Liver (tissue), 9 donors: Measurements from ENCODE around the gene CFAP97D1. TPM values are rescaled to one million over a fixed set of nuclear protein-coding genes. Genes with fewer than 3 reads are reported as not detected.

Experiments used
- DNase-seq: peaks from one replicate; pipeline ENCODE4 v3.0.0-alpha.2; 2017; ENCODE audit warnings: low spot score
- H3K27ac ChIP-seq, 2 donors: one replicate each; pipeline ENCODE4 v1.7.0; 2013; ENCODE audit warnings: inconsistent platforms in 2 of 2, low read length in 2 of 2, control low read depth in 1 of 2, low read depth in 1 of 2, mild to moderate bottlenecking in 1 of 2
- H3K27me3 ChIP-seq, 4 donors: one replicate each; pipeline versions ENCODE4 v1.6.1 to v1.7.0; 2013; ENCODE audit warnings: low read length in 3 of 4, inconsistent platforms in 1 of 4, mild to moderate bottlenecking in 1 of 4, moderate library complexity in 1 of 4; ENCODE audit not compliant: control insufficient read depth in 4 of 4, insufficient read depth in 4 of 4
- H3K36me3 ChIP-seq, 4 donors: one replicate each; pipeline versions ENCODE4 v1.6.1 to v1.7.0; 2013; ENCODE audit warnings: low read length in 3 of 4, mild to moderate bottlenecking in 3 of 4, low read depth in 1 of 4, moderate library complexity in 1 of 4; ENCODE audit not compliant: control insufficient read depth in 4 of 4, insufficient read depth in 3 of 4
- H3K4me1 ChIP-seq, 4 donors: one replicate each; pipeline versions ENCODE4 v1.6.1 to v1.7.0; 2013; ENCODE audit warnings: low read length in 3 of 4, mild to moderate bottlenecking in 3 of 4, moderate library complexity in 1 of 4; ENCODE audit not compliant: control insufficient read depth in 4 of 4, insufficient read depth in 4 of 4
- H3K4me3 ChIP-seq, 3 donors: one replicate each; pipeline versions ENCODE4 v1.6.1 to v1.7.0; 2013; ENCODE audit warnings: low read length in 3 of 3, control low read depth in 1 of 3, low read depth in 1 of 3, mild to moderate bottlenecking in 1 of 3
- H3K9ac ChIP-seq, 2 donors: one replicate each; pipeline ENCODE4 v1.7.0; 2013; ENCODE audit warnings: low read length in 2 of 2, mild to moderate bottlenecking in 2 of 2, moderate library complexity in 2 of 2, control low read depth in 1 of 2, low read depth in 1 of 2
- H3K9me3 ChIP-seq, 4 donors: one replicate each; pipeline versions ENCODE4 v1.6.1 to v1.7.0; 2013; ENCODE audit warnings: low read length in 3 of 4; ENCODE audit not compliant: control insufficient read depth in 4 of 4
- ATF3 ChIP-seq: IDR thresholded peaks from 2 replicates; pipeline ENCODE4 v1.6.1; 2016; ENCODE audit warnings: antibody characterized with exemption
- CTCF ChIP-seq: fragments of 150-350 bp; IDR thresholded peaks from 2 replicates; pipeline ENCODE4 v1.5.1; 2017; ENCODE audit warnings: improper control_type of control experiment, low read depth, low read length; ENCODE audit not compliant: missing input control
- EGR1 ChIP-seq, 2 donors: IDR thresholded peaks; 2 replicates each; pipeline ENCODE4 v1.6.1; 2016 to 2018; ENCODE audit warnings: antibody characterized with exemption in 2 of 2, low read depth in 2 of 2
- FOXA1 ChIP-seq: IDR thresholded peaks from 2 replicates; pipeline ENCODE4 v1.6.1; 2016; ENCODE audit warnings: antibody characterized with exemption
- FOXA2 ChIP-seq: IDR thresholded peaks from 2 replicates; pipeline ENCODE4 v1.6.1; 2016; ENCODE audit warnings: antibody characterized with exemption
- GABPA ChIP-seq, 2 donors: IDR thresholded peaks in 1 of 2; conservative IDR thresholded peaks in 1 of 2; 2 replicates each; pipeline ENCODE4 v1.6.1; 2016; ENCODE audit warnings: antibody characterized with exemption in 2 of 2, mild to moderate bottlenecking in 1 of 2, moderate library complexity in 1 of 2
- HNF4A ChIP-seq, 2 donors: conservative IDR thresholded peaks; 2 replicates each; pipeline ENCODE4 v1.6.1; 2016; ENCODE audit warnings: antibody characterized with exemption in 2 of 2, mild to moderate bottlenecking in 2 of 2
- JUND ChIP-seq, 2 donors: IDR thresholded peaks; 2 replicates each; pipeline ENCODE4 v1.6.1; 2016; ENCODE audit warnings: antibody characterized with exemption in 2 of 2
- MAX ChIP-seq: IDR thresholded peaks from 2 replicates; pipeline ENCODE4 v1.6.1; 2016; ENCODE audit warnings: antibody characterized with exemption
- NR2F2 ChIP-seq: IDR thresholded peaks from 2 replicates; pipeline ENCODE4 v1.6.1; 2016; ENCODE audit warnings: antibody characterized with exemption
- RAD21 ChIP-seq, 2 donors: IDR thresholded peaks; 2 replicates each; pipeline ENCODE4 v1.6.1; 2016; ENCODE audit warnings: antibody characterized with exemption in 2 of 2, mild to moderate bottlenecking in 2 of 2
- RXRA ChIP-seq, 2 donors: IDR thresholded peaks; 2 replicates each; pipeline ENCODE4 v1.6.1; 2017 to 2018; ENCODE audit warnings: antibody characterized with exemption in 2 of 2, mild to moderate bottlenecking in 1 of 2
- SP1 ChIP-seq: IDR thresholded peaks from 2 replicates; pipeline ENCODE4 v1.6.1; 2018; ENCODE audit warnings: antibody characterized with exemption, mild to moderate bottlenecking
- YY1 ChIP-seq: IDR thresholded peaks from 2 replicates; pipeline ENCODE4 v1.6.1; 2016; ENCODE audit warnings: antibody characterized with exemption, mild to moderate bottlenecking
- WGBS: extraction: QIAGEN DNeasy Blood & Tissue Kit; methylation state at CpG from one replicate; pipeline ENCODE4 v1.1.7; 2013; 5-methylcytosine and 5-hydroxymethylcytosine counted together
- polyA plus RNA-seq, 2 donors: library from polyadenylated mRNA; stranded (reverse) in 1 of 2; unstranded in 1 of 2; fragments of 200-250 nt in 1 of 2; fragments of >200 nt in 1 of 2; fragmentation: Nextera tagmentation in 1 of 2; extraction: Ambion mirVana in 1 of 2; gene quantifications; one replicate each; pipeline versions ENCODE4 v1.2.1 to v1.2.3, GENCODE V29; 2013 to 2015
- total RNA-seq, 2 donors: library from RNA; depleted of rRNA; stranded (reverse); fragments of >200 nt; gene quantifications; one replicate each; pipeline ENCODE4 v1.2.3, GENCODE V29; 2014
- donor health status: healthy.
- donor health status: healthy.
- donor health status: healthy.
- donor health status: healthy.
- donor health status: healthy.

Gene CFAP97D1
- total and polyA plus RNA-seq, 4 donors, result 0.08 TPM; not detected in 3

- no peak for DNase-seq
- Histone ChIP-seq H3K36me3 (no peaks in the 10 kb centered on the region), H3K27me3 (peaks cover 0 to 6% (median 4%) of the 10 kb centered on the region in 4 donors), H3K4me3 (no peak overlapping the region), H3K9me3 (no peaks in the 10 kb centered on the region), H3K9ac (no peak overlapping the region), H3K27ac (no peak overlapping the region), H3K4me1 (peaks cover 0 to 9% (median 2%) of the 10 kb centered on the region in 4 donors)
- TF ChIP-seq ATF3 (no peak), EGR1 (IDR thresholded peaks at IDR 0.05; ENCODE audit: low read depth in 2 of 2) (no peak), FOXA1 (no peak)
- WGBS, result 78% methylated on average over 5 of the region's 5 CpGs
Measured at GRCh38 chr17:43750153-43750552, 30.1 kb upstream of the CFAP97D1 start.

GRCh38 chr17:43753493-43754129 is 26.6 kb upstream of the CFAP97D1 start:
- TF ChIP-seq FOXA2, result no peak
- no peak for TF ChIP-seq RAD21 (IDR thresholded peaks at IDR 0.05)
- no peak for TF ChIP-seq JUND (IDR thresholded peaks at IDR 0.05)
- no peak for TF ChIP-seq GABPA (IDR thresholded peaks at IDR 0.05 in 1 of 2, conservative IDR thresholded peaks at IDR 0.05 in 1 of 2)
- TF ChIP-seq CTCF, result no peak
- TF ChIP-seq SP1, result no peak
- TF ChIP-seq RXRA (IDR thresholded peaks at IDR 0.05), result no peak
- Histone ChIP-seq H3K4me1 (peaks cover 0 to 9% (median 5%) of the 10 kb centered on the region in 4 donors), H3K9ac (no peak overlapping the region), H3K36me3 (no peaks in the 10 kb centered on the region), H3K4me3 (no peak overlapping the region), H3K9me3 (no peaks in the 10 kb centered on the region), H3K27me3 (peaks cover 0 to 9% (median 4%) of the 10 kb centered on the region in 4 donors), H3K27ac (no peak overlapping the region)
- 77% methylated on average over 5 of the region's 5 CpGs for whole genome bisulfite sequencing
- no peak for DNase-seq

GRCh38 chr17:43754947-43755346 is 25.3 kb upstream of the CFAP97D1 start:
- no peak overlapping the region for H3K9ac ChIP-seq
- TF ChIP-seq RAD21 (IDR thresholded peaks at IDR 0.05), result no peak
- no peak for TF ChIP-seq RXRA (IDR thresholded peaks at IDR 0.05)
- no peak for TF ChIP-seq CTCF
- no peak for TF ChIP-seq NR2F2
- no peak for TF ChIP-seq MAX
- TF ChIP-seq HNF4A (conservative IDR thresholded peaks at IDR 0.05), result no peak
- no peak for TF ChIP-seq YY1
- no peak for TF ChIP-seq ATF3
- no peak overlapping the region for H3K27ac ChIP-seq
- H3K36me3 ChIP-seq, result no peaks in the 10 kb centered on the region
- no peaks in the 10 kb centered on the region for H3K9me3 ChIP-seq
- WGBS, result 27% methylated on average over 21 of the region's 21 CpGs
- peaks cover 0 to 9% (median 5%) of the 10 kb centered on the region in 4 donors for H3K4me1 ChIP-seq
- no peak for DNase-seq
- H3K27me3 ChIP-seq, result peaks cover 0 to 9% (median 4%) of the 10 kb centered on the region in 4 donors
- H3K4me3 ChIP-seq, result no peak overlapping the region
